T-helper 1 cell treated with Interleukin-12 subunit alpha and Interleukin-12 subunit beta and Interleukin-4 antibody, amounts not matched to agents 30 μg/mL and 1 μg/mL, for 36 hours (primary cell): ENCODE results near the gene CDCA7.
A peak's percentile ranks its signal among the peaks of the same experiment; 100 is the strongest.

Experiments
- H3K27ac Mint-ChIP-seq: one replicate; pipeline ENCODE4 v1.8.0; 2021; ENCODE audit warnings: mild to moderate bottlenecking, mixed read lengths
- H3K27me3 Mint-ChIP-seq: one replicate; pipeline ENCODE4 v1.8.0; 2021; ENCODE audit warnings: low read depth, mixed read lengths
- H3K36me3 Mint-ChIP-seq: one replicate; pipeline ENCODE4 v1.8.0; 2021; ENCODE audit warnings: low read depth, mixed read lengths
- H3K4me1 Mint-ChIP-seq: one replicate; pipeline ENCODE4 v1.8.0; 2021; ENCODE audit warnings: low read depth, mixed read lengths
- H3K4me3 Mint-ChIP-seq: one replicate; pipeline ENCODE4 v1.8.0; 2021; ENCODE audit warnings: mild to moderate bottlenecking, moderate library complexity, mixed read lengths
- H3K9me3 Mint-ChIP-seq: one replicate; pipeline ENCODE4 v1.8.0; 2021; ENCODE audit warnings: mixed read lengths

The CDCA7 gene

GRCh38 chr2:173387079-173387478 is 32.4 kb downstream of the CDCA7 start:
- no peaks in the 10 kb centered on the region for H3K9me3 Mint-ChIP-seq
- H3K27ac Mint-ChIP-seq: no peak overlapping the region
- H3K36me3 Mint-ChIP-seq: peaks cover 8% of the 10 kb centered on the region

GRCh38 chr2:173387660-173388059 is 33.0 kb downstream of the CDCA7 start:
- H3K27me3 Mint-ChIP-seq: no peaks in the 10 kb centered on the region
- H3K27ac Mint-ChIP-seq: no peak overlapping the region
- no peaks in the 10 kb centered on the region for H3K9me3 Mint-ChIP-seq
- no peaks in the 10 kb centered on the region for H3K4me1 Mint-ChIP-seq
- peaks cover 7% of the 10 kb centered on the region for H3K36me3 Mint-ChIP-seq
- no peak overlapping the region for H3K4me3 Mint-ChIP-seq

More at GRCh38 chr2:173387079-173387478, 32.4 kb downstream of the CDCA7 start:
- H3K4me1 Mint-ChIP-seq: no peaks in the 10 kb centered on the region
- no peak overlapping the region for H3K4me3 Mint-ChIP-seq
- no peaks in the 10 kb centered on the region for H3K27me3 Mint-ChIP-seq

GRCh38 chr2:173388795-173389194 is 34.1 kb downstream of the CDCA7 start:
- H3K4me3 Mint-ChIP-seq: no peak overlapping the region
- no peak overlapping the region for H3K27ac Mint-ChIP-seq
- peaks cover 4% of the 10 kb centered on the region for H3K36me3 Mint-ChIP-seq
- H3K4me1 Mint-ChIP-seq: no peaks in the 10 kb centered on the region
- peaks cover 5% of the 10 kb centered on the region for H3K27me3 Mint-ChIP-seq
- H3K9me3 Mint-ChIP-seq: no peaks in the 10 kb centered on the region

- no peaks in the 10 kb centered on the region for H3K9me3 Mint-ChIP-seq
- peaks cover 16% of the 10 kb centered on the region for H3K27me3 Mint-ChIP-seq
- H3K36me3 Mint-ChIP-seq: no peaks in the 10 kb centered on the region
- no peak overlapping the region for H3K4me3 Mint-ChIP-seq
- no peaks in the 10 kb centered on the region for H3K4me1 Mint-ChIP-seq
- no peak overlapping the region for H3K27ac Mint-ChIP-seq
These were observed 35.4 kb downstream of the CDCA7 start for GRCh38 chr2:173390036-173390435.

GRCh38 chr2:173392731-173393130 is 38.1 kb downstream of the CDCA7 start:
- H3K27me3 Mint-ChIP-seq: peaks cover 32% of the 10 kb centered on the region
- H3K4me1 Mint-ChIP-seq: no peaks in the 10 kb centered on the region
- H3K36me3 Mint-ChIP-seq: no peaks in the 10 kb centered on the region
- H3K4me3 Mint-ChIP-seq: no peak overlapping the region
- no peak overlapping the region for H3K27ac Mint-ChIP-seq
- H3K9me3 Mint-ChIP-seq: no peaks in the 10 kb centered on the region

- Mint-ChIP-seq H3K4me3 (no peak overlapping the region), H3K36me3 (no peaks in the 10 kb centered on the region), H3K4me1 (no peaks in the 10 kb centered on the region), H3K9me3 (no peaks in the 10 kb centered on the region), H3K27ac (no peak overlapping the region), H3K27me3 (peaks cover 32% of the 10 kb centered on the region)
These were observed 38.5 kb downstream of the CDCA7 start for GRCh38 chr2:173393186-173393585.

- Mint-ChIP-seq H3K36me3 (no peaks in the 10 kb centered on the region), H3K27me3 (peaks cover 32% of the 10 kb centered on the region), H3K27ac (no peak overlapping the region), H3K9me3 (no peaks in the 10 kb centered on the region), H3K4me3 (no peak overlapping the region), H3K4me1 (no peaks in the 10 kb centered on the region)
These were observed 39.0 kb downstream of the CDCA7 start for GRCh38 chr2:173393636-173394035.

- H3K27ac Mint-ChIP-seq: no peak overlapping the region
- no peaks in the 10 kb centered on the region for H3K36me3 Mint-ChIP-seq
- H3K4me3 Mint-ChIP-seq: no peak overlapping the region
- no peaks in the 10 kb centered on the region for H3K4me1 Mint-ChIP-seq
- H3K9me3 Mint-ChIP-seq: no peaks in the 10 kb centered on the region
- H3K27me3 Mint-ChIP-seq: peaks cover 36% of the 10 kb centered on the region
These were observed 39.7 kb downstream of the CDCA7 start for GRCh38 chr2:173394091-173394974.

GRCh38 chr2:173395567-173396351 is 41.1 kb downstream of the CDCA7 start:
- Mint-ChIP-seq H3K27me3 (peaks cover 46% of the 10 kb centered on the region), H3K36me3 (no peaks in the 10 kb centered on the region), H3K4me3 (no peak overlapping the region), H3K9me3 (no peaks in the 10 kb centered on the region), H3K4me1 (no peaks in the 10 kb centered on the region), H3K27ac (no peak overlapping the region)

GRCh38 chr2:173397539-173397938 is 42.9 kb downstream of the CDCA7 start:
- H3K4me3 Mint-ChIP-seq: no peak overlapping the region
- peaks cover 63% of the 10 kb centered on the region for H3K27me3 Mint-ChIP-seq
- no peaks in the 10 kb centered on the region for H3K36me3 Mint-ChIP-seq
- H3K9me3 Mint-ChIP-seq: no peaks in the 10 kb centered on the region
- H3K27ac Mint-ChIP-seq: no peak overlapping the region
- peaks cover 5% of the 10 kb centered on the region for H3K4me1 Mint-ChIP-seq

- peaks cover 69% of the 10 kb centered on the region for H3K27me3 Mint-ChIP-seq
- no peak overlapping the region for H3K27ac Mint-ChIP-seq
- H3K9me3 Mint-ChIP-seq: no peaks in the 10 kb centered on the region
- H3K4me3 Mint-ChIP-seq: no peak overlapping the region
- H3K36me3 Mint-ChIP-seq: no peaks in the 10 kb centered on the region
- H3K4me1 Mint-ChIP-seq: peaks cover 6% of the 10 kb centered on the region
These were observed 44.6 kb downstream of the CDCA7 start for GRCh38 chr2:173399229-173399628.

- peaks cover 6% of the 10 kb centered on the region for H3K4me1 Mint-ChIP-seq
- peaks cover 57% of the 10 kb centered on the region for H3K27me3 Mint-ChIP-seq
- H3K4me3 Mint-ChIP-seq: no peak overlapping the region
- no peak overlapping the region for H3K27ac Mint-ChIP-seq
- H3K9me3 Mint-ChIP-seq: no peaks in the 10 kb centered on the region
- no peaks in the 10 kb centered on the region for H3K36me3 Mint-ChIP-seq
These were observed 46.1 kb downstream of the CDCA7 start for GRCh38 chr2:173400760-173401159.

GRCh38 chr2:173401716-173402326 is 47.1 kb downstream of the CDCA7 start:
- Mint-ChIP-seq H3K27me3 (peaks cover 52% of the 10 kb centered on the region), H3K9me3 (no peaks in the 10 kb centered on the region), H3K4me1 (peaks cover 6% of the 10 kb centered on the region), H3K36me3 (no peaks in the 10 kb centered on the region), H3K27ac (no peak overlapping the region), H3K4me3 (no peak overlapping the region)

GRCh38 chr2:173402405-173402974 is 47.8 kb downstream of the CDCA7 start:
- Mint-ChIP-seq H3K4me1 (peaks cover 6% of the 10 kb centered on the region), H3K9me3 (no peaks in the 10 kb centered on the region), H3K36me3 (no peaks in the 10 kb centered on the region), H3K27me3 (peaks cover 47% of the 10 kb centered on the region), H3K4me3 (peak overlapping the region; percentile 57), H3K27ac (no peak overlapping the region)
